ENCODE measurements around the gene AP5S1. TPM values are rescaled to one million over a fixed set of nuclear protein-coding genes. Genes with fewer than 3 reads are reported as not detected.

AP5S1 gene
- total and polyA plus RNA-seq, 2 of the 13 experiments (the other 11 are each of a cell fraction or from before 2014, with no cell fraction given) = 7.9 to 23.2 TPM

GRCh38 chr20:3820048-3820900, at the start of gene AP5S1 (continued):
- TF ChIP-seq TIGD3 (CRISPR knock-in tag; IDR thresholded peaks at IDR 0.05; ENCODE audit: borderline replicate concordance) = peak; percentile 94; the same call in 1 of the 2 replicates
- no peak for TF ChIP-seq ZNF660 (CRISPR knock-in tag; IDR thresholded peaks at IDR 0.05; ENCODE audit: borderline replicate concordance, low read depth)
- peak; percentile 96 for TF ChIP-seq HNRNPLL (IDR thresholded peaks at IDR 0.05; ENCODE audit: low read depth, low read length, poor library complexity, severe bottlenecking)
- TF ChIP-seq PTBP1 (IDR thresholded peaks at IDR 0.05; ENCODE audit: low read depth, low read length, poor library complexity, severe bottlenecking) = peak; percentile 78
- peak; percentile 66; the same call in 1 of the 2 replicates for TF ChIP-seq KLF13 (CRISPR knock-in tag; IDR thresholded peaks at IDR 0.05)
- TF ChIP-seq ZNF770 (CRISPR knock-in tag; IDR thresholded peaks at IDR 0.05) = peak; percentile 89
- peak; percentile 81 for TF ChIP-seq SRY (CRISPR knock-in tag; IDR thresholded peaks at IDR 0.05)
- TF ChIP-seq ARID3A (IDR thresholded peaks at IDR 0.05; ENCODE audit: low read depth, low read length) = peak; percentile 38; the same call in 1 of the 2 replicates
- peak; percentile 66; the same call in 1 of the 2 replicates for TF ChIP-seq WIZ (CRISPR knock-in tag; IDR thresholded peaks at IDR 0.05)
- peak; percentile 42; the same call in 1 of the 2 replicates for TF ChIP-seq NFRKB (IDR thresholded peaks at IDR 0.05)
- 0 out of 2 replicates have a peak, but pooled peaks have one; percentile 35 for TF ChIP-seq ZNF720 (CRISPR knock-in tag; IDR thresholded peaks at IDR 0.05)
- 0 out of 2 replicates have a peak, but pooled peaks have one; percentile 61 for TF ChIP-seq ATF6 (CRISPR knock-in tag; conservative IDR thresholded peaks at IDR 0.05)
- TF ChIP-seq ZNF512B (CRISPR knock-in tag; IDR thresholded peaks at IDR 0.05; ENCODE audit: borderline replicate concordance) = peak; percentile 90; the same call in 1 of the 2 replicates
- TF ChIP-seq TBL1XR1 (IDR thresholded peaks at IDR 0.05; ENCODE audit: borderline replicate concordance, low read length, partially characterized antibody) = peak; percentile 69
- TF ChIP-seq PRMT3 (CRISPR knock-in tag; IDR thresholded peaks at IDR 0.05; ENCODE audit: borderline replicate concordance, low read depth) = peak; percentile 60; the same call in 1 of the 2 replicates
- peak; percentile 94 for TF ChIP-seq PHF20 (CRISPR knock-in tag; IDR thresholded peaks at IDR 0.05)
- TF ChIP-seq NAIF1 (CRISPR knock-in tag; IDR thresholded peaks at IDR 0.05; ENCODE audit: borderline replicate concordance) = peak; percentile 89

Data from HepG2 (cell line).